Adrenal gland (tissue), 5 donors: ENCODE measurements around the gene DAAM2.

Experiments
- CTCF ChIP-seq, 6 experiments: fragments of 450-650 bp in 4 of 6; fragments of 200-600 bp in 2 of 6; sonication (generic) in 1 of 6; IDR thresholded peaks; 1 replicate in 5 of 6; 2 replicates in 1 of 6; pipeline versions ENCODE4 v1.5.1 to v1.8.0; 2016 to 2021; ENCODE audit warnings: antibody characterized with exemption in 6 of 6, mild to moderate bottlenecking in 2 of 6, moderate library complexity in 1 of 6
- POLR2A ChIP-seq, 2 donors: fragments of 450-650 bp; IDR thresholded peaks; one replicate each; pipeline ENCODE4 v1.6.1; 2017; ENCODE audit warnings: antibody characterized with exemption in 2 of 2, mild to moderate bottlenecking in 2 of 2, moderate library complexity in 1 of 2
- donor health status: DM: no; HTN: no; CAD: no.

- TF ChIP-seq CTCF (IDR thresholded peaks at IDR 0.05) (no peak), POLR2A (IDR thresholded peaks at IDR 0.05) (no peak)
Measured at GRCh38 chr6:39801456-39802251, 9.5 kb downstream of the DAAM2 start.
